ENCODE measurements around the gene POC1B.

GRCh38 chr12:89414851-89415250, 111.0 kb downstream of the POC1B start:
- TF ChIP-seq CTCF (IDR thresholded peaks at IDR 0.05), result no peak
- TF ChIP-seq EZH2 (IDR thresholded peaks at IDR 0.05), result no peak
- no peak for TF ChIP-seq EZH2phosphoT487 (IDR thresholded peaks at IDR 0.05)
